Posterior cingulate gyrus (tissue), 11 donors: Measurements from ENCODE around the gene OLIG3.

ENCODE experiments used
- DNase-seq, 10 donors: peaks; one replicate each; pipeline versions ENCODE4 v3.0.0 to v3.0.0-alpha.2; 2020 to 2021; ENCODE audit warnings: mixed read lengths in 3 of 10
- intact Hi-C: fragments of 100-400 bp; cut with DNase I; formaldehyde crosslinking; loops from one replicate; pipeline ENCODE4 v1.15.1; 2023

OLIG3 gene

GRCh38 chr6:137494281-137494987 lies at the start of gene OLIG3:
Gene OLIG3, minus strand, starts transcription at chr6:137494394. Its CDS starts 224 bp downstream, at chr6:137494170.
- intact Hi-C loops, result no loop called here
- no peak for DNase-seq

DNA sequence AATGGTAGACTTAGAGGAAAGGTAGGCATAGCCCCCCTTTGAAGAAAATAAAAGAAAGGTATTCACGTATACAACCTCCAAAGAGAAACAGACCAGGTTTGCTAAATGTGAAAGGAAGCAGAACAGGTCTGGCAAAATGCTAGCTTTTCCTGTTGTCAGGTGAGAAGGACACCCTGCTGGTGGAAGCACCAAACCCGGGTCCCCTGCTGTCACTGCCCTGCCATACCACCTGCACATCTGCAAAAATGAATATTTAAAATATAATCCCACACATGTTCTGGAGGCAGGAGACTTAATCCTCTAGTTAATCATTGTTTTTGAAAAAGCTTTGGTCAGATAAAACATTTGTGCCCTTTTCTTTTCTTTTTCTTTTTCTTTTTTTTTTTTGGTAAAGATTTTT lies 48.9 kb upstream of the OLIG3 start:
- intact Hi-C loops, result no loop called here
- no peak for DNase-seq

DNA sequence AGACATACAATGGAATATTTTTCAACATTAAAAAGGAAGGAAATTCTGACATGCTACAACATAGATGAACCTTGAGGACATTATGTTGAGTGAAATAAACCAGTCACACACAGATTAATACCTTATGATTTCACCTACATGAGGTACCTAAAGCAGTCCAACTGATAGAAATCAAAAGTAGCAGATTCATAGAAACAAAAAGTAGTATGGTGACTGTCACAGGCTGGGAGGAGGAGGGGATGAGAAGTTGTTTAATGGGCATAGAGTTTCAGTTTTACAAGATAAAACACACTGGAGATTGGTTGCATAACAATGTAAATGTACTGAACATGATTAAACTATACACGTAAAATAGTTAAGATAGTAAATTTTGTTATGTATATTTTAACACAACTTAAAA lies 48.5 kb upstream of the OLIG3 start:
- DNase-seq, result no peak
- intact Hi-C loops, result no loop called here

DNA sequence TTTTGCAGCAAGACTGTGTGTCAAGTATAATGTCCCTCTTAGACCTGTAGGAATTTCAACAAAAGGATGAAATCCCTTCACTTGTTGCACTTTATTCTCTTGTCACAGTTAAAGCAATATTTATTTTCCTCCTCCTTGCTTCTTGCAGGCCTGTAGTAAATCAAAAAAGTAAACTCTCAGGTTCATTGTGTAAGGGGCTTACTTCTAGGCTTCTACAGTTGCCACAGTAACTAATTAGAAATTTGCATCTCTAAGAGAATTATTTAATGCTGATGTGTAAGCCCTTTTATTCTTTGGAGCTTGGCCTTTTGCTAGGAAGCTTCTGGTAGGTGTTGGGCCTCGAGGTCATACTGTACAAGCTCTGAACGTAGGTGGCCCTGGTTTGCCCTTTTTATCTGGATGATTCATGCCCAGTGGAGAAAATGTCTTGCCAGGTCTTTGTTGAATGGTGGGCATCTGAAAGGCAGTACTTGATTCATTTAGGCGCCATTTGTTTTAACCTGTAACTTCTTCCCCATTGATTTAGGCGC lies 47.4 kb upstream of the OLIG3 start:
- intact Hi-C loops, result no loop called here
- DNase-seq, result no peak

- intact Hi-C loops, result no loop called here
- DNase-seq, result no peak
Measured at GRCh38 chr6:137536104-137536773, 42.0 kb upstream of the OLIG3 start.

GRCh38 chr6:137531376-137532092 lies 37.3 kb upstream of the OLIG3 start:
- intact Hi-C loops, result no loop called here
- DNase-seq, result no peak

DNA sequence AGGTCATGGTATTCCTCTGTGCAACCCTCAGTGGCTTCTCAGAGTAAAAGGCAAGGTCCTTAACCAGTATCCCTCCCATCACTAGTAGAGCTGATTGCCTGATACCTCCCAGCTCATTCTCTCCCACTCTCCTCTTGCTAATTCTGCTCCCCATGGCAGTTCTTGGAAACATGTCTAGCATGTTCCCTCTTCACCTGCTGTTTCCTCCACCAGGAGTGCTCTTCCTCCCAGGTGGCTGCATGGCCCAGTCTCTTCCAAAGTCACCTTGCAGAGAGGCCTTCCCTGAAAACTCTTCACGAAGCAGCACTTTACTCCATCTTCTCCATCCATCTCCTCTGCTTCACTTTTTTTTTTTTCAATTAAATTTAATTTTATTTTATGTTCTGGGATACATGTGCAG lies 36.2 kb upstream of the OLIG3 start:
- DNase-seq, result no peak
- intact Hi-C loops, result no loop called here

GRCh38 chr6:137522831-137523230 lies 28.6 kb upstream of the OLIG3 start:
- intact Hi-C loops, result no loop called here
- no peak for DNase-seq

GRCh38 chr6:137522198-137522798 lies 28.1 kb upstream of the OLIG3 start:
- DNase-seq, result no peak
- intact Hi-C loops, result no loop called here

DNA sequence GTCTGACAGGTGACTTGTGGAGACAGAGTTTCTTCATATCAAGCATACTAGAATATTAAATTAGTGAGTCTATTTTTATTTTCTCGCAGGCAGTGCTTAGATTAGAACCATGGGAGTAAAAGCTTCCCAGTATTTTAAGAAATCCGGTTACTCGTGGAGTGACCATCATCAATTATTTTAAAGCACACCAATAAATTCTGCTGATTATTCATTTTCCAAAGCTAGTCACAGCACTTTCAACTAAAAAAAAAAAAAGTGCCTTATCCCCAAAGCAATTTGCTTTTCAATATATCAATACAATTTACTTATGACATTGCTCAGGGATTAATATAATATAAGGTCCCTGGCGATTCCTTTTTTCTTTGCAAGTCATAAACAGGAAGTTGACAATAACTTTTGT lies 26.3 kb upstream of the OLIG3 start:
- DNase-seq, result no peak
- intact Hi-C loops, result no loop called here

- intact Hi-C loops, result no loop called here
- DNase-seq, result no peak
Measured at GRCh38 chr6:137519629-137520176, 25.5 kb upstream of the OLIG3 start.

DNA sequence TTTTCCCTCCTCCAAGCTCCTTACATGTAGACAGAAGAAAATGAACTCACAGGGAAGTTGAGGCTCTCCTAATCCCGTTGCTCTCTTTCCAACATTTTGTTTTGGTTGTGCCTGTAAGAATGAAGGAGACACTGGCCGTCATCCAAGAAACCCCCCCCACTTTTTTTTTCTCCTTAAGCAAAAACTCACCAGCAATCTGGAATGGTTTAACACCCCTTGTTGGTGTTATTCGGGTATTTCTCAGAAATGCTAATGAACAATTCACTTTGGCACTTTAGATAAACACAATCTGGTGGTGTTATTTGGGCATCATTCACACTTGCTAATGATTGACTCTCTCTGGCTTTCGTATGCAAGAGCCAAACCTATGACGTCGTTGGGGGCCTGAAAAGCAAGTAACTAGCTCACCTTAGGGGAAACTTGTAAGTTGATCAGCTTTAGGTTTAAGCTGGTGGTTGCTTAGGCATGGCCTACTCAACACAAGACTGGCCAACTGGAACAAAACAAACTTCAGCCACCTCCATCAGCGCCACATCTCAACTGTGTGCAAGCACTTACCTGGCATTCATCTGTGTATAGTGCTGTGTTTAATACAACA lies 24.3 kb upstream of the OLIG3 start:
- intact Hi-C loops, result no loop called here
- DNase-seq, result no peak

GRCh38 chr6:137514418-137514817 lies 20.2 kb upstream of the OLIG3 start:
- intact Hi-C loops, result no loop called here
- DNase-seq, result no peak

DNA sequence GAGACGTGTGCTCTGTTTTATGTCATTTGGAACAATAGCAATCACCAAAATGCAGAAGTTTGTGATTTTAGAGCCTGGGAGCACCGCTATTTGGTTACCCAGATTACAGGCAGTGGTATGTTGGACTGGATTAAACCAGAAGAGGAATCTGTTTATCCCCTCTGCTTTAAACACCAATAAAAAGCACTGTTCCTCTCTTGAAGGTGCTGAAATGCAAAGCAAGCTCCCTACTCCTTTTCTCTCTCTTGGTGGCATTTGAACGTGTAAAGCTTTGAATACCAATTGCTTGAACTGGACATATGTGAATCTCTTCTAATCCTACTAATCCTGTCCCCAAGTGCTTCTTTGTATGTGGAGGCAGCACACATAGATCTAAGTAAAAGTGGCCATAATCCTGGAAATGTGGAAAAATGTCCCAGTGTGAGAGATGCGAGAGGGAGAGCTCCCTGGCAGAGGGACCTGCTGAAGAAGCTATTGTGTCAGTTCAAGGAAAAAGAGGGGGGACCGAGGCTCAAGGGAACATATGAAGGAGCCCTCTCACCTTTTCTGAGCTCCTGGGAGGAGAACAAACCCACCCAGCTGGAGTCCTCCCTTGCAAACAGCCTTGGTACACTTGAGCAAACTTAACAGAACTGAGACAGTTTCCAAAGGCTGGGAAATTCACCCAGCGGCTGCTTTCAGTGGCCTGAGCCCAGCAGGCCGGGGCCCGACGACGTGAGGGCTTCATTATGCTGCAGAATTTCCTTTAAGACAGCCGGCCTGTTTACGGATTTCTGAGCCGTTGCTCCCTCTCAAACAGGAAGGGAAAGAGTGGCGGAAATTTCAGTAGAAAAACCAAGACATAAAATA lies 18.8 kb upstream of the OLIG3 start:
- intact Hi-C loops, result no loop called here
- no peak for DNase-seq

- intact Hi-C loops, result no loop called here
Measured at GRCh38 chr6:137510923-137511322, 16.7 kb upstream of the OLIG3 start.

GRCh38 chr6:137498481-137499190 lies 4.4 kb upstream of the OLIG3 start:
- intact Hi-C loops, result no loop called here

More at GRCh38 chr6:137510923-137511322, 16.7 kb upstream of the OLIG3 start:
- DNase-seq, result no peak

GRCh38 chr6:137497721-137498463 lies 3.7 kb upstream of the OLIG3 start:
- peak in 1 of 10 donors; percentile 66 for DNase-seq
- intact Hi-C loops, result no loop called here

More at GRCh38 chr6:137498481-137499190, 4.4 kb upstream of the OLIG3 start:
- DNase-seq, result no peak
